Activated T-helper 1 cell treated with anti-CD3 and anti-CD28 coated beads, Interleukin-2, amount 50 U/mL, for 16 hours (primary cell): Measurements from ENCODE around the gene CUBN.

Experiments
- DNase-seq, 2 donors: peaks; one replicate each; pipeline ENCODE4 v3.0.0-alpha.2; 2020; ENCODE audit warnings: low read depth in 1 of 2, low spot score in 1 of 2

Gene CUBN

GRCh38 chr10:17129741-17130140 is at the start of gene CUBN:
Gene CUBN, minus strand, starts transcription at chr10:17129811. Its CDS starts 46 bp downstream, at chr10:17129765.
- no peak for DNase-seq

- no peak for DNase-seq
Observed at GRCh38 chr10:17179002-17179401, 49.4 kb upstream of the CUBN start.

- DNase-seq: no peak
Observed at GRCh38 chr10:17178006-17178405, 48.4 kb upstream of the CUBN start.

- DNase-seq: no peak
Observed at GRCh38 chr10:17177014-17177413, 47.4 kb upstream of the CUBN start.

GRCh38 chr10:17176091-17176490 is 46.5 kb upstream of the CUBN start:
- DNase-seq: no peak

- DNase-seq: no peak
Observed at GRCh38 chr10:17175551-17175950, 45.9 kb upstream of the CUBN start.

GRCh38 chr10:17174626-17175025 is 45.0 kb upstream of the CUBN start:
- DNase-seq: no peak

- DNase-seq: no peak
Observed at GRCh38 chr10:17171141-17171641, 41.6 kb upstream of the CUBN start.

- DNase-seq: no peak
Observed at GRCh38 chr10:17169803-17170202, 40.2 kb upstream of the CUBN start.

- no peak for DNase-seq
Observed at GRCh38 chr10:17166699-17167098, 37.1 kb upstream of the CUBN start.

GRCh38 chr10:17162828-17163227 is 33.2 kb upstream of the CUBN start:
- no peak for DNase-seq

GRCh38 chr10:17161775-17162174 is 32.2 kb upstream of the CUBN start:
- DNase-seq: no peak

- DNase-seq: no peak
Observed at GRCh38 chr10:17157024-17157423, 27.4 kb upstream of the CUBN start.

- DNase-seq: no peak
Observed at GRCh38 chr10:17155826-17156225, 26.2 kb upstream of the CUBN start.

GRCh38 chr10:17154116-17154515 is 24.5 kb upstream of the CUBN start:
- DNase-seq: no peak

- DNase-seq: no peak
Observed at GRCh38 chr10:17153321-17153720, 23.7 kb upstream of the CUBN start.

GRCh38 chr10:17151716-17152115 is 22.1 kb upstream of the CUBN start:
- DNase-seq: no peak

- no peak for DNase-seq
Observed at GRCh38 chr10:17147884-17148489, 18.4 kb upstream of the CUBN start.

- no peak for DNase-seq
Observed at GRCh38 chr10:17146892-17147291, 17.3 kb upstream of the CUBN start.

- no peak for DNase-seq
Observed at GRCh38 chr10:17145239-17145638, 15.6 kb upstream of the CUBN start.

- peak in 1 of 2 donors; percentile 21 for DNase-seq
Observed at GRCh38 chr10:17144757-17145156, 15.1 kb upstream of the CUBN start.

GRCh38 chr10:17144032-17144431 is 14.4 kb upstream of the CUBN start:
- no peak for DNase-seq

- no peak for DNase-seq
Observed at GRCh38 chr10:17143055-17143690, 13.6 kb upstream of the CUBN start.
